Measurements from ENCODE around the gene TEX51.

The TEX51 gene

GRCh38 chr2:126898636-126899035, at the start of gene TEX51:
Gene TEX51 (plus strand): TSS chr2:126898890. CDS start chr2:126898919, 29 bp downstream.
- Mint-ChIP-seq H3K27me3 (peaks cover 2% of the 10 kb centered on the region), H3K4me3 (no peak within 1 kb of the TSS), H3K27ac (no peak within 1 kb of the TSS), H3K4me1 (ENCODE audit: low read depth) (no peaks in the 10 kb centered on the region), H3K9me3 (no peaks in the 10 kb centered on the region), H3K36me3 (ENCODE audit: low read depth) (no peaks in the 10 kb centered on the region)
- intact Hi-C loops (cut with micrococcal nuclease) = no loop called here

GRCh38 chr2:126849054-126849453, 49.6 kb upstream of the TEX51 start:
- H3K9me3 Mint-ChIP-seq = peaks cover 16% of the 10 kb centered on the region
- H3K27me3 Mint-ChIP-seq = peaks cover 2% of the 10 kb centered on the region
- no peaks in the 10 kb centered on the region for H3K36me3 Mint-ChIP-seq (ENCODE audit: low read depth)
- H3K27ac Mint-ChIP-seq = no peak overlapping the region
- intact Hi-C loops (cut with micrococcal nuclease) = no loop called here
- H3K4me3 Mint-ChIP-seq = no peak overlapping the region
- peaks cover 24% of the 10 kb centered on the region for H3K4me1 Mint-ChIP-seq (ENCODE audit: low read depth)

- Mint-ChIP-seq H3K9me3 (peaks cover 20% of the 10 kb centered on the region), H3K27me3 (peaks cover 2% of the 10 kb centered on the region), H3K36me3 (ENCODE audit: low read depth) (no peaks in the 10 kb centered on the region), H3K4me3 (no peak overlapping the region), H3K27ac (no peak overlapping the region), H3K4me1 (ENCODE audit: low read depth) (peaks cover 24% of the 10 kb centered on the region)
- intact Hi-C loops (cut with micrococcal nuclease) = no loop called here
These were observed 49.2 kb upstream of the TEX51 start for GRCh38 chr2:126849486-126849885.

- H3K9me3 Mint-ChIP-seq = peaks cover 20% of the 10 kb centered on the region
These were observed 48.6 kb upstream of the TEX51 start for GRCh38 chr2:126849991-126850535.

GRCh38 chr2:126850940-126851339, 47.8 kb upstream of the TEX51 start:
- Mint-ChIP-seq H3K4me3 (no peak overlapping the region), H3K36me3 (ENCODE audit: low read depth) (no peaks in the 10 kb centered on the region), H3K9me3 (peaks cover 20% of the 10 kb centered on the region), H3K4me1 (ENCODE audit: low read depth) (peaks cover 13% of the 10 kb centered on the region), H3K27me3 (peaks cover 3% of the 10 kb centered on the region), H3K27ac (no peak overlapping the region)
- intact Hi-C loops (cut with micrococcal nuclease) = no loop called here

More at GRCh38 chr2:126849991-126850535, 48.6 kb upstream of the TEX51 start:
- intact Hi-C loops (cut with micrococcal nuclease) = no loop called here
- no peak overlapping the region for H3K4me3 Mint-ChIP-seq
- H3K27ac Mint-ChIP-seq = no peak overlapping the region
- peaks cover 2% of the 10 kb centered on the region for H3K27me3 Mint-ChIP-seq
- H3K4me1 Mint-ChIP-seq (ENCODE audit: low read depth) = peaks cover 22% of the 10 kb centered on the region
- H3K36me3 Mint-ChIP-seq (ENCODE audit: low read depth) = no peaks in the 10 kb centered on the region

GRCh38 chr2:126851756-126852155, 46.9 kb upstream of the TEX51 start:
- Mint-ChIP-seq H3K36me3 (ENCODE audit: low read depth) (no peaks in the 10 kb centered on the region), H3K4me1 (ENCODE audit: low read depth) (peaks cover 5% of the 10 kb centered on the region), H3K27ac (no peak overlapping the region), H3K9me3 (peaks cover 20% of the 10 kb centered on the region), H3K4me3 (no peak overlapping the region), H3K27me3 (peaks cover 4% of the 10 kb centered on the region)
- intact Hi-C loops (cut with micrococcal nuclease) = no loop called here

GRCh38 chr2:126852361-126852760, 46.3 kb upstream of the TEX51 start:
- H3K36me3 Mint-ChIP-seq (ENCODE audit: low read depth) = no peaks in the 10 kb centered on the region
- intact Hi-C loops (cut with micrococcal nuclease) = no loop called here
- H3K27ac Mint-ChIP-seq = no peak overlapping the region
- H3K4me3 Mint-ChIP-seq = no peak overlapping the region
- peaks cover 5% of the 10 kb centered on the region for H3K27me3 Mint-ChIP-seq
- H3K9me3 Mint-ChIP-seq = peaks cover 20% of the 10 kb centered on the region
- H3K4me1 Mint-ChIP-seq (ENCODE audit: low read depth) = no peaks in the 10 kb centered on the region

GRCh38 chr2:126855606-126856005, 43.1 kb upstream of the TEX51 start:
- intact Hi-C loops (cut with micrococcal nuclease) = no loop called here
- H3K9me3 Mint-ChIP-seq = peaks cover 20% of the 10 kb centered on the region
- H3K4me3 Mint-ChIP-seq = no peak overlapping the region
- H3K27me3 Mint-ChIP-seq = peaks cover 3% of the 10 kb centered on the region
- no peaks in the 10 kb centered on the region for H3K4me1 Mint-ChIP-seq (ENCODE audit: low read depth)
- no peak overlapping the region for H3K27ac Mint-ChIP-seq
- H3K36me3 Mint-ChIP-seq (ENCODE audit: low read depth) = no peaks in the 10 kb centered on the region

GRCh38 chr2:126856403-126856802, 42.3 kb upstream of the TEX51 start:
- H3K9me3 Mint-ChIP-seq = peaks cover 20% of the 10 kb centered on the region
- no peaks in the 10 kb centered on the region for H3K4me1 Mint-ChIP-seq (ENCODE audit: low read depth)
- peaks cover 3% of the 10 kb centered on the region for H3K27me3 Mint-ChIP-seq
- H3K4me3 Mint-ChIP-seq = no peak overlapping the region
- H3K27ac Mint-ChIP-seq = no peak overlapping the region
- intact Hi-C loops (cut with micrococcal nuclease) = no loop called here
- H3K36me3 Mint-ChIP-seq (ENCODE audit: low read depth) = no peaks in the 10 kb centered on the region

- H3K27ac Mint-ChIP-seq = no peak overlapping the region
- H3K36me3 Mint-ChIP-seq (ENCODE audit: low read depth) = no peaks in the 10 kb centered on the region
- peaks cover 3% of the 10 kb centered on the region for H3K27me3 Mint-ChIP-seq
- H3K4me3 Mint-ChIP-seq = no peak overlapping the region
- intact Hi-C loops (cut with micrococcal nuclease) = no loop called here
- H3K9me3 Mint-ChIP-seq = peaks cover 20% of the 10 kb centered on the region
- peaks cover under 1% of the 10 kb centered on the region for H3K4me1 Mint-ChIP-seq (ENCODE audit: low read depth)
These were observed 41.2 kb upstream of the TEX51 start for GRCh38 chr2:126857502-126857901.

GRCh38 chr2:126858013-126858412, 40.7 kb upstream of the TEX51 start:
- Mint-ChIP-seq H3K4me1 (ENCODE audit: low read depth) (peaks cover 6% of the 10 kb centered on the region), H3K27ac (no peak overlapping the region), H3K27me3 (peaks cover 3% of the 10 kb centered on the region), H3K4me3 (no peak overlapping the region), H3K9me3 (peaks cover 15% of the 10 kb centered on the region), H3K36me3 (ENCODE audit: low read depth) (no peaks in the 10 kb centered on the region)
- intact Hi-C loops (cut with micrococcal nuclease) = no loop called here

- intact Hi-C loops (cut with micrococcal nuclease) = no loop called here
- H3K4me1 Mint-ChIP-seq (ENCODE audit: low read depth) = peaks cover 8% of the 10 kb centered on the region
- H3K4me3 Mint-ChIP-seq = no peak overlapping the region
- no peaks in the 10 kb centered on the region for H3K36me3 Mint-ChIP-seq (ENCODE audit: low read depth)
- H3K27me3 Mint-ChIP-seq = peaks cover 3% of the 10 kb centered on the region
- H3K9me3 Mint-ChIP-seq = peaks cover 11% of the 10 kb centered on the region
- H3K27ac Mint-ChIP-seq = no peak overlapping the region
These were observed 40.3 kb upstream of the TEX51 start for GRCh38 chr2:126858436-126858835.

- H3K27me3 Mint-ChIP-seq = peaks cover 3% of the 10 kb centered on the region
- peaks cover 13% of the 10 kb centered on the region for H3K4me1 Mint-ChIP-seq (ENCODE audit: low read depth)
- no peak overlapping the region for H3K27ac Mint-ChIP-seq
- no peak overlapping the region for H3K4me3 Mint-ChIP-seq
- intact Hi-C loops (cut with micrococcal nuclease) = no loop called here
- peaks cover 5% of the 10 kb centered on the region for H3K9me3 Mint-ChIP-seq
- H3K36me3 Mint-ChIP-seq (ENCODE audit: low read depth) = no peaks in the 10 kb centered on the region
These were observed 39.7 kb upstream of the TEX51 start for GRCh38 chr2:126858991-126859390.

- Mint-ChIP-seq H3K4me3 (no peak overlapping the region), H3K27me3 (peaks cover 3% of the 10 kb centered on the region), H3K4me1 (ENCODE audit: low read depth) (peaks cover 13% of the 10 kb centered on the region), H3K27ac (no peak overlapping the region), H3K36me3 (ENCODE audit: low read depth) (no peaks in the 10 kb centered on the region), H3K9me3 (no peaks in the 10 kb centered on the region)
- intact Hi-C loops (cut with micrococcal nuclease) = no loop called here
These were observed 39.1 kb upstream of the TEX51 start for GRCh38 chr2:126859631-126860030.

- Mint-ChIP-seq H3K27ac (no peak overlapping the region), H3K9me3 (peaks cover 5% of the 10 kb centered on the region), H3K4me1 (ENCODE audit: low read depth) (peaks cover 13% of the 10 kb centered on the region), H3K4me3 (no peak overlapping the region), H3K27me3 (peaks cover 3% of the 10 kb centered on the region), H3K36me3 (ENCODE audit: low read depth) (no peaks in the 10 kb centered on the region)
- intact Hi-C loops (cut with micrococcal nuclease) = no loop called here
These were observed 38.3 kb upstream of the TEX51 start for GRCh38 chr2:126860385-126860784.
